Activated CD4-positive, alpha-beta T cell treated with anti-CD3 and anti-CD28 coated beads, Interleukin-2, amount 50 U/mL, for 16 hours (primary cell): ENCODE results near the gene SPART.
A peak's percentile ranks its signal among the peaks of the same experiment; 100 is the strongest.
"Not testable (repeated sequence)": the region's sequence is repeated elsewhere in the genome, so short reads cannot be mapped to it uniquely, and the experiment has no call there.

Experiments
- DNase-seq: peaks from one replicate; pipeline ENCODE4 v3.0.0-alpha.2; 2020

The SPART gene

DNA sequence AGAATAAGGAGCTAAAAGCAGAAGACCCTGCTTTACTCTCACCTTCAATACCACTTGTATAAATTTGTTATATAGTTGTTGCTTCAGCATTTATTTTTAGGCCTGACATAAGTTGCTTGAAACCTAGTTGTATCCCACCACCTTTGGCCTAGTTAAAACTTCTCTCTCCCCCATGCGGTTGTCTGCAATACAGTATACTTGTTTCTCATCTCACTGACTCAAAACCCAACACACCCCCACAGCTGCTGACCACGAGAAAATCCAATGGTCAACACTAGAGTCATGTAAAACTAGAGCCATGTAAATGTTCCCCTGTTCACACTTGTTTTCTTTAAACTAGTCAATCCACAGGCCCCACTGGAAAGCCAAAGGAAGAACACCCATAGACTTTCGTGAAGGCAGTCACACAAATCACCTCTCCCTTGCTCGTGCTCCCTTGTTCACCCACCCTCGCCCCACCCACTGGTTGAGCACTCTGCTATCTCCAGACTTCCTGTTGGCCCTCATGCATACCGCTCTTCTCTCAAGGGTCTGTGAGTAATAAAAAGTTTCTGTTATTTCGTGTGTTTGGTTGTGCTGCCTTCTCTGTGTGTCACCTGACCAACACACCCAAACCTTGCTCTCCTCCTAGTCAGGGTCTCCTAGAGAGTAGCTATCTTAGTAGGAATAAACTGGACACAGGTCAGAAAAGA, 35.6 kb downstream of the SPART start:
- DNase-seq: no peak

- no peak for DNase-seq
Observed at GRCh38 chr13:36302289-36302688, 43.9 kb downstream of the SPART start.

DNA sequence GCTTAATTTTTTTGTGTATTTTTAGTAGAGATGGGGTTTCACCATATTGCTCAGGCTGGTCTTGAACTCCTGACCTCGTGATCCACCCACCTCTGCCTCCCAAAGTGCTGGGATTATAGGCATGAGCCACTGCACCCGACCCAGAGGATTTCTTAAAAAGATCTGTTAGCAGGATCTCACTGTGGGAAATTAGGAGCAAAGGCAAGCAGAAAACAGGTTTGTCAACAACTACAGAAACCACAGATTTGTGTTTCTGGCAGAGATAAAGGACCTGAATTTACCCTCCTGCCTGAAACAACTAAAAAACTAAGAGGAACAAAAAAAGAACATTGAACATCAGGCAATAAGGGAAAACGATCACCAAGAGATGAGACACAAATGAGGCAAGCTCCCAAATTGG, 46.7 kb downstream of the SPART start:
- DNase-seq: not testable (repeated sequence)

- no peak for DNase-seq
Observed at GRCh38 chr13:36298535-36299068, 47.6 kb downstream of the SPART start.

- peak; percentile 67 for DNase-seq
Observed at GRCh38 chr13:36297366-36298338, 48.5 kb downstream of the SPART start, which contains the start of gene CCDC169. Gene CCDC169 (minus strand): TSS chr13:36297814. CDS start chr13:36297719, 95 bp downstream.

DNA sequence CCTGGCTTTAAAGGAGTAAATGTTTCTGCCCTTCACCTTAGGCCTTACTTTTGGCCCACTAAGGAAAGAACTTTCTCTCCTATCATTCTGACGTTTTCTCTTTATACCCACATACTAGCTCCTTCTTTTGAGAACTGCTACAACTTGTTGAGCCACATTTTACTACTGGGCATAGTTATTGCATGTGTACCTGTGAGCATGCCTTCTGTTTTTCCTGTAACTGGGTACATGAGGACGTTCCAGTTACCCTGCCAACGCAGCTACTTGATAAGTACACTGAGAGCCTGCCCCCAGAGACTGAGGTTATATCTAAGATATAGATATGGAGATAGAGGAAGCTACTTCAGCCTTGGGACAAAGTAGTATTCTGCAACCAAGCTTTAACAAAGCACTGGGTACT, 52.1 kb downstream of the SPART start:
- no peak for DNase-seq

DNA sequence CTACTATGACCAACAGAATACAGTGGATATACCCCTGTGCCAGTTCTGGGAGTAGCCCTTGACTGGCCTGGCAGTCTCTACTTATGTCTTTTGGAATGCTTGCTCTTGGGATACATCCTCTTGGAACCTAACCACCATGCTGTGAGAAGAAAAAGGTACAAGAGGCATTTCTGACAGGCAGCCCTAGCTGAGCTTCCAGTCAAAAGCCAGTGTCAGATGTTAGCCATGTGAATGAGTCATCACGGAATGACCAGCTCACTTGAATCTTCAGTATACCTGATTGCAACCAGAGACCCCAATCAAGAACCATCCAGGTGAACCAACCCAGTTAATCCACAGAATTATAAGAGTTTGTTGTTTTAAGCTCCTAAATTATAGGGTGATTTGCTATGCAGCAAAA, 52.7 kb downstream of the SPART start:
- DNase-seq: no peak

GRCh38 chr13:36288794-36289391, 57.3 kb downstream of the SPART start:
- DNase-seq: no peak

GRCh38 chr13:36286006-36286405, 60.2 kb downstream of the SPART start:
- no peak for DNase-seq

- peak; percentile 6 for DNase-seq
Observed at GRCh38 chr13:36282821-36283432, 63.3 kb downstream of the SPART start.

GRCh38 chr13:36275190-36276002, 70.8 kb downstream of the SPART start:
- peak; percentile 34 for DNase-seq

DNA sequence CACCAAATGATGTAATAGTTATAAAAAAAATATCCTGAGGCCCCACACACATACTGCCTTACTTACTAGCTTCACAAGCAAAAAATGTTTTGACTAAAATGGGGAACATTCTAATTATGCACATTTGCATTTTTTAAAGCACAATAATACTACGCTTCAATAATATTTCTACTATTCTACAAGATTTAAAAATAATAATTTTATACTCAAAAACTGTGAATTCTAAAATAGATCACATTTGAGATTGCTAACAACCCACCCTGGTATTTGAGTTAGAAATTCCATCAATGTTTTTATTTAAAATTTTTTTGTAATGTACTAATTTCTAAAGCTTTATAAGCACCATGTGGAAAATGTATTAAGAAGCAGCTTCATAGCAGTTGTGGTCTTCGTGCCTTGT, 72.8 kb downstream of the SPART start:
- no peak for DNase-seq

DNA sequence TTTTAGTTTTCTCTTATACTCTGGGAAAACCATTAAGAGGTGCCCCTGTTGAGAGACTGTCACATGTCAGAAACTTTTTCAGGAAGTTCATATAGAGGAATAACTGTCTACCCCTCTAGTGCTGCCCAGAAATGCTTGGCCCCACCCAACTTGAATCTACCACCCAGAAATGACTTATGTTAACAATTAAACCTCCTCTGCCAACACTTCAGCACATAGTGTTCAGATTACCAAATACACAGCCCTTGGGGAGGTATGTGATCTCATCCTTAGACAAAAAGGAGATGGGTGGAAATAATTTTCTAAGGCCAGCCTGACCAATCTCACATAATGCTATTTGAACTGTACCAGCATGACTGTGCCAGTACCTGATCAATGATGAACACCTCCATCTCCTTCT, 84.2 kb downstream of the SPART start:
- DNase-seq: no peak

- DNase-seq: no peak
Observed at GRCh38 chr13:36261011-36261410, 85.2 kb downstream of the SPART start.

DNA sequence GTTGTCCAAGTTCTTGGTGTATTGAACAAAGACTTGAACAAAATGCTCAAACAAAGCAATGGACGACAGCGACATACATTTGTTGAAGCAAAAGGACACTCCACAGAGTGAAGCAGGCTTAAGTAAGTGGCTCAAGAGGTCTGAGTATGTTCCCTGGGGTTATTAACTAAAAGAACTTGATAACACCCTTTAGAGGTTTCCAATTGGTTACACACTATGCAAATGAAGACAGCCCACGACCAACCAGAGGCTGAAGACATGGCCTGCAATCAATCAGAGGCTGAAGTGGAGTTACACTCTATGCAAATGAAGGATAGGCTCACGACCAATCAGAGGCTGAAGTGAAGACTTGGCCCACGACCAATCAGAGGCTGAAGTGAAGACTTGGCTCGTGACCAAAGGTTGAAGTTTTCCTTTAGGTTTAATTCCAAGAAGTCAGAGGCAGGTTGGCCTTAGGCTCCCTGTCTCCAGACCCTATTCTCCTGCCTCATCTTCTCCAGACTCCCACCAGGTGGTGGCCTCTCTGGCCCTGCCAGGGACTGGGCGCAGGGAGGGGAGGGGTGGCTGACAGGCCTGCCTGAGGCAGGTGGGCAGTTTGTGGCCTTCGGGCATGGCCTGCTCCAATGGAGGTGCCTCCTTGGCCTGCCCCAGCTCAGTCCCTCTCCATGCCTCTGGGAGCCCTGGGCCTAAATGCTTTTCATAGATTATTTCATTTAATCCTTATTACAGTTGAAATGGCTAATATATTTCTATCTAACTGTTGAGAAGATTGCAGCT, 86.6 kb downstream of the SPART start:
- no peak for DNase-seq

DNA sequence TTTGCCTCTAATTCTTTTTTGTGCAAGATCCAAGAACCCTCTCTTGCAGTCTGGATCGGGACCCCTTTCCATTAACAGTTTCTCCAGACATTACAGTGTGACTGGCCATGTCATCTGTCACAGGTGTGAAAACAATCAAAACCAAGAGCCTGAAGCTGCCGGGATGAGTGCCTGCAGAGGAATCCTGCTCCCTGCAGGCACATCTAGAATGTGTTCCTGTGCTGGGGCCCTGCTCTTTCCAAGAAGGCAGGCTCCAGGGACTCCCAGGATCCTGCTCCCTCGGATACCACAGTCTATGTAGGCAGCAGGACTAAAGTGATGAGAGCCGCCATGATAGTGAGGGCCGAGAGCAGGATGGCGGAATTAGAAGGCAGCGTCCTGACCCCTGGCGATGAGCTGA, 87.4 kb downstream of the SPART start:
- DNase-seq: no peak
